ENCODE data around the gene ENGASE. TPM values are rescaled to one million over a fixed set of nuclear protein-coding genes. Genes with fewer than 3 reads are reported as not detected.

ENGASE gene
- total RNA-seq, 2 donors from 2014 or later = 50.0 to 75.9 TPM

- H3K36me3 ChIP-seq = no peaks in the 10 kb centered on the region
- no peak for DNase-seq (ENCODE audit: low spot score)
Measured at GRCh38 chr17:79130536-79131273, 56.1 kb downstream of the ENGASE start.

GRCh38 chr17:79131274-79131635 is 56.6 kb downstream of the ENGASE start:
- H3K27ac ChIP-seq = no peak overlapping the region
- H3K4me1 ChIP-seq (ENCODE audit: control insufficient read depth in 1 of 2, low read depth in 2 of 2) = no peaks in the 10 kb centered on the region
- H3K9me3 ChIP-seq = no peaks in the 10 kb centered on the region
- no peaks in the 10 kb centered on the region for H3K27me3 ChIP-seq (replicated peaks; ENCODE audit: insufficient read depth)
- ATAC-seq (ENCODE audit: insufficient number of reproducible peaks, low FRiP score, low read depth) (no peak), DNase-seq (ENCODE audit: low spot score) (no peak)
- no peak for TF ChIP-seq CTCF (IDR thresholded peaks at IDR 0.05)
- H3K36me3 ChIP-seq = no peaks in the 10 kb centered on the region
- H3K4me3 ChIP-seq = no peak overlapping the region

More at GRCh38 chr17:79130536-79131273, 56.1 kb downstream of the ENGASE start:
- no peak overlapping the region for H3K27ac ChIP-seq
- no peak for ATAC-seq (ENCODE audit: insufficient number of reproducible peaks, low FRiP score, low read depth)
- no peaks in the 10 kb centered on the region for H3K4me1 ChIP-seq (ENCODE audit: control insufficient read depth in 1 of 2, low read depth in 2 of 2)
- H3K27me3 ChIP-seq (replicated peaks; ENCODE audit: insufficient read depth) = no peaks in the 10 kb centered on the region
- H3K9me3 ChIP-seq = no peaks in the 10 kb centered on the region
- no peak for TF ChIP-seq CTCF (IDR thresholded peaks at IDR 0.05)
- H3K4me3 ChIP-seq = no peak overlapping the region

GRCh38 chr17:79131701-79132100 is 57.1 kb downstream of the ENGASE start:
- no peaks in the 10 kb centered on the region for H3K9me3 ChIP-seq
- H3K27ac ChIP-seq = no peak overlapping the region
- no peaks in the 10 kb centered on the region for H3K4me1 ChIP-seq (ENCODE audit: control insufficient read depth in 1 of 2, low read depth in 2 of 2)
- DNase-seq (ENCODE audit: low spot score) = no peak
- no peaks in the 10 kb centered on the region for H3K36me3 ChIP-seq
- ATAC-seq (ENCODE audit: insufficient number of reproducible peaks, low FRiP score, low read depth) = no peak
- H3K4me3 ChIP-seq = no peak overlapping the region
- H3K27me3 ChIP-seq (replicated peaks; ENCODE audit: insufficient read depth) = no peaks in the 10 kb centered on the region
- no peak for TF ChIP-seq CTCF (IDR thresholded peaks at IDR 0.05)

DNA sequence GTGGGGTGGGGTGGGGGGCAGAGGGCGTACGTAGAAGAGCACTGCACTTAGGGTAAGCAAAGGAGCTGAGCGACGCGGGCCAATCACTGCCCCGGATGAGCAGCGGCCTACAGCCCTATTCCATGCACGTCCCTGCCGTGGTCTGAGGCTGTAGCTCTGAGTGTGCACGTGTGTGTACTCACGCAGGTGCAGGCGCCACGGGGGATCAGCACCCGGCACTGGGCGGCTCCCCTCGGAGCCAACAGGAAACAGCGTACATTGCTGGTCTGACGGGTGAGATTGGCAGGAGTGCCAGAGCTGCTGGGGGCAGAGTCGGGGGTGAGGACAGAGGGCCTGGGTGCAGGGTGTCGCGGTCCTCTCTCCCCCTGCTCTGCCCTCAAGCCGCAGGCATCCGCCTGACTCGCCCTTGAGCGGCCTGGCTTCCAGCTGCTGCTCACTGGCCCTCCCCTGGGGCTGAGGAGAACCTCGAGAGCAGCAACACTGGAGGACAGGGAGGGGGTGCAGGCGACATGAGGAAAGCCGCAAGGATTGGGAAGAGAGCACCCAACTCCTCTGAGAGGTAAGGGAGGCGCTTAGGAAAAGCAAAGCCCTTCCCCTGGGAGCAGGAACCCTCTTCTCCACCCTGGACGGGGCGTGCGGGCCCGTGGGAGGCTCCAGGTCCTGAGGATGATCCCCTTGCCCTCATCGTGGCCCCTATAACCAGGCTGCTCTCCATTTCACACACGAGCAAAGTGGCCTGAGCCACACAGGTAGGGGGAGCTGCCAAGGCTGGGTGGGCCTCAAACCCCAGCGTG is 57.8 kb downstream of the ENGASE start:
- ATAC-seq (ENCODE audit: insufficient number of reproducible peaks, low FRiP score, low read depth) = no peak
- H3K9me3 ChIP-seq = no peaks in the 10 kb centered on the region
- no peak for DNase-seq (ENCODE audit: low spot score)
- no peaks in the 10 kb centered on the region for H3K4me1 ChIP-seq (ENCODE audit: control insufficient read depth in 1 of 2, low read depth in 2 of 2)
- no peaks in the 10 kb centered on the region for H3K36me3 ChIP-seq
- no peak overlapping the region for H3K4me3 ChIP-seq
- H3K27ac ChIP-seq = no peak overlapping the region
- no peaks in the 10 kb centered on the region for H3K27me3 ChIP-seq (replicated peaks; ENCODE audit: insufficient read depth)
- TF ChIP-seq CTCF (IDR thresholded peaks at IDR 0.05) = no peak

DNA sequence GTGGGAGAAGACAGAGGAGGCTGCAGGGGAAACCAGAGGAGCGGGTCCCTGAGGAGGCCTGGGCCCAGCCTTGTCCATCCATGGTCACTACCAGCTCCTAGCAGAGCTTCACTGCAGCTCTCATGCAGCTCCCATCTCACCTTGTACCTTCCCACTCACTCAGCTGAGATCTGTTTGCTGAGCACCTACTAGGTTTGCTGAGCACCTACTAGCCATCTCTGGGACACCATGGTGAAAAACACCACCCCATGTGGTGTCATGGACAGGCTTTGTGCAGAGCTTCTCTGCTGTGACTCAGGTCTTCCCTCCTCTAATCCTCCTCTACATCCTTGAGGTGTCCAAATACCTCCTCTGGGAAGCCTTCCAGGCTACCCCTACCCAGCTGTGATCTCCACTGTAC is 58.6 kb downstream of the ENGASE start:
- Histone ChIP-seq H3K9me3 (no peaks in the 10 kb centered on the region), H3K4me3 (no peak overlapping the region), H3K27ac (no peak overlapping the region), H3K4me1 (ENCODE audit: control insufficient read depth in 1 of 2, low read depth in 2 of 2) (no peaks in the 10 kb centered on the region), H3K36me3 (no peaks in the 10 kb centered on the region), H3K27me3 (replicated peaks; ENCODE audit: insufficient read depth) (no peaks in the 10 kb centered on the region)
- DNase-seq (ENCODE audit: low spot score) = no peak
- TF ChIP-seq CTCF (IDR thresholded peaks at IDR 0.05) = no peak
- ATAC-seq (ENCODE audit: insufficient number of reproducible peaks, low FRiP score, low read depth) = no peak

All from thoracic aorta (tissue), 2 donors.